CD4-positive, alpha-beta T cell (primary cell): ENCODE results near the gene ZCCHC2. TPM values are rescaled to one million over a fixed set of nuclear protein-coding genes. Genes with fewer than 3 reads are reported as not detected.

Experiments used
- ATAC-seq: fragments of 200-7000 bp; cut with Tn5 transposase; one replicate; pipeline ENCODE4 v1.10.0; 2022; ENCODE audit warnings: mild to moderate bottlenecking; ENCODE audit not compliant: poor library complexity
- CTCF ChIA-PET: fragments of 350-600 bp; sonication (Branson Sonifier 250); formaldehyde crosslinking; loops from one replicate; lab custom pipeline; 2021; ENCODE audit warnings: antibody characterized with exemption, inconsistent platforms; lab: Charles Lee
- POLR2A ChIA-PET: fragments of 350-600 bp; sonication (Branson Sonifier 250); formaldehyde crosslinking; loops from one replicate; lab custom pipeline; 2021; ENCODE audit warnings: antibody characterized with exemption, inconsistent platforms; lab: Charles Lee
- DNase-seq, 14 experiments: peaks; one replicate each; pipeline ENCODE4 v3.0.0-alpha.2; 2013 to 2020; ENCODE audit warnings: mixed read lengths in 2 of 14
- H3K27ac ChIP-seq, 2 donors: one replicate each; pipeline versions ENCODE4 v1.5.1 to v1.7.0; 2013; ENCODE audit warnings: low read length in 2 of 2, low read depth in 1 of 2, mild to moderate bottlenecking in 1 of 2
- H3K27me3 ChIP-seq, 2 experiments: 1 replicate in 1 of 2; 2 replicates in 1 of 2; pipeline versions ENCODE4 v1.6.1 to v1.7.0; 2013; ENCODE audit warnings: low read length in 2 of 2, control low read depth in 1 of 2, mild to moderate bottlenecking in 1 of 2, moderate library complexity in 1 of 2; ENCODE audit not compliant: insufficient read depth in 2 of 2, control insufficient read depth in 1 of 2
- H3K36me3 ChIP-seq: one replicate; pipeline ENCODE4 v1.6.1; 2013; ENCODE audit warnings: low read length, control low read depth; ENCODE audit not compliant: insufficient read depth
- H3K4me1 ChIP-seq: one replicate; pipeline ENCODE4 v1.6.1; 2013; ENCODE audit warnings: low read length, control low read depth; ENCODE audit not compliant: insufficient read depth
- H3K4me3 ChIP-seq: one replicate; pipeline ENCODE4 v1.5.1; 2013; ENCODE audit warnings: mild to moderate bottlenecking, low read length, moderate library complexity
- H3K9me3 ChIP-seq, 2 experiments: 1 replicate in 1 of 2; 2 replicates in 1 of 2; pipeline versions ENCODE4 v1.6.1 to v1.7.0; 2013; ENCODE audit warnings: low read length in 2 of 2, mild to moderate bottlenecking in 2 of 2, control low read depth in 1 of 2, moderate library complexity in 1 of 2; ENCODE audit not compliant: control insufficient read depth in 1 of 2, insufficient read depth in 1 of 2
- H3K27ac Mint-ChIP-seq: one replicate; pipeline ENCODE4 v1.8.0; 2020; ENCODE audit warnings: mixed read lengths
- H3K27me3 Mint-ChIP-seq: one replicate; pipeline ENCODE4 v1.8.0; 2021; ENCODE audit warnings: mixed read lengths
- H3K36me3 Mint-ChIP-seq: one replicate; pipeline ENCODE4 v1.8.0; 2021; ENCODE audit warnings: low read depth, mixed read lengths
- H3K4me1 Mint-ChIP-seq: one replicate; pipeline ENCODE4 v1.8.0; 2021; ENCODE audit warnings: low read depth, mixed read lengths
- H3K4me3 Mint-ChIP-seq: one replicate; pipeline ENCODE4 v1.8.0; 2020; ENCODE audit warnings: mild to moderate bottlenecking, mixed read lengths
- H3K9me3 Mint-ChIP-seq: one replicate; pipeline ENCODE4 v1.8.0; 2020; ENCODE audit warnings: mixed read lengths
- intact Hi-C, 2 experiments: fragments of 100-400 bp; cut with DNase I in 1 of 2; cut with micrococcal nuclease in 1 of 2; formaldehyde crosslinking; loops; one replicate each; pipeline versions ENCODE4 v1.15.1 to v1.9.0; 2023 to 2025; cut with DNase I, micrococcal nuclease
- total RNA-seq, 174 experiments: library from RNA in 2 of 174; stranded (reverse) in 2 of 174; gene quantifications; one replicate each; pipeline ENCODE4 v1.2.3 and lab custom pipeline; 2021 to 2026
- TF ChIP-seq, protein P1 (sequence below): fragments of 200-600 bp; IDR thresholded peaks from one replicate; pipeline ENCODE4 v1.8.0; 2022; ENCODE audit warnings: antibody characterized with exemption, mild to moderate bottlenecking

ZCCHC2 gene
- total RNA-seq, 2 experiments from 2014 or later: 85.0 to 85.4 TPM

DNA sequence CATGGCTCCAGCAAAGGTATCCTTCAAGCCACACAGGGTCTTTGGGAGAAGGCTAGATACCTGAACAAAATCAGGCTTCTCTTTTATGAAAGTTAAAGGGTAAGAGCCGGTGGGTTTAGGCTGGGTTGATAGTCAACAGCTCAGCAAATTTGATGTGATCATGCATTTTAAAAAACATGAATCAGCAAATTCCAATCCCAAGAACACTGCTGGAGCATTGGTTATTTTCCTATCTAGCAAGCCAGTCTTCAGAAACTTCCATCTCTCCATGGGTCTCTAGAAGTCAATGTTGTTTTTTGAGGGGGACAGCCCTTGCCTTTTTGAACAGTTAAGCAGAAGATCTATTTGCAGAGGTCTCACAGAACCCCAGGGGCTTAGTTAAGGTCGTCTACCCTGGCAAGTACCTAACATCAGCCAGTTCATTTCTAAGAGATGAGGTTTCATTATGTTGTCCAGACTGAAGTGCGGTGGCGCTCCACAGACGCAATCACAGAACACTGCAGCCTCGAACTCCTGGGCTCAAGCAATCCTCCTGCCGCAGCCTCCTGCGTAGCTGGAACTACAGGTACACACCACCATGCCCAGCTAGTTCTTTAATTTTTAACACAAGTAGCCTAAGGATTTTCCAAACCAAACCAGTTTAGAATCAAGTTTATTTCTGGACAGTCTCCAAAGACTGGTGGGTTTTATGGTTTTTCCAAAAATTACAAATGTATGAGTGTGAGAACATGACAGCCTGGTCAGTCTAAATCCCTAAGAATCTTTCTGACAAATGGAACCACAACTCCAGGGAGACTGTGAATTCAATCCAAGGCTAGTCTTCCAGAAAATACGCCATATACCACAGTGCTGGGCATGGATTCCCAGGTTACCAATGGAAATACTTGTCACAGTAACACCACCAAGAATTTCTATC is 4.1 kb upstream of the ZCCHC2 start:
- no peak overlapping the region for H3K27ac ChIP-seq
- peaks cover 22% of the 10 kb centered on the region for H3K4me1 Mint-ChIP-seq
- H3K36me3 ChIP-seq: no peaks in the 10 kb centered on the region
- ChIA-PET CTCF (no interaction called here), POLR2A (interaction anchor here (0.6 kb wide), 1 partner anchor 98 kb away, joined by 3 read pairs; no protein-coding TSS in a partner anchor)
- ATAC-seq (no peak), DNase-seq (no peak)
- TF ChIP-seq, protein P1, sequence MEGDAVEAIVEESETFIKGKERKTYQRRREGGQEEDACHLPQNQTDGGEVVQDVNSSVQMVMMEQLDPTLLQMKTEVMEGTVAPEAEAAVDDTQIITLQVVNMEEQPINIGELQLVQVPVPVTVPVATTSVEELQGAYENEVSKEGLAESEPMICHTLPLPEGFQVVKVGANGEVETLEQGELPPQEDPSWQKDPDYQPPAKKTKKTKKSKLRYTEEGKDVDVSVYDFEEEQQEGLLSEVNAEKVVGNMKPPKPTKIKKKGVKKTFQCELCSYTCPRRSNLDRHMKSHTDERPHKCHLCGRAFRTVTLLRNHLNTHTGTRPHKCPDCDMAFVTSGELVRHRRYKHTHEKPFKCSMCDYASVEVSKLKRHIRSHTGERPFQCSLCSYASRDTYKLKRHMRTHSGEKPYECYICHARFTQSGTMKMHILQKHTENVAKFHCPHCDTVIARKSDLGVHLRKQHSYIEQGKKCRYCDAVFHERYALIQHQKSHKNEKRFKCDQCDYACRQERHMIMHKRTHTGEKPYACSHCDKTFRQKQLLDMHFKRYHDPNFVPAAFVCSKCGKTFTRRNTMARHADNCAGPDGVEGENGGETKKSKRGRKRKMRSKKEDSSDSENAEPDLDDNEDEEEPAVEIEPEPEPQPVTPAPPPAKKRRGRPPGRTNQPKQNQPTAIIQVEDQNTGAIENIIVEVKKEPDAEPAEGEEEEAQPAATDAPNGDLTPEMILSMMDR: no peak
- no peaks in the 10 kb centered on the region for H3K27me3 Mint-ChIP-seq
- H3K27me3 ChIP-seq: no peaks in the 10 kb centered on the region
- intact Hi-C loops: no loop called here
- peaks cover 5 to 18% of the 10 kb centered on the region in 2 experiments for H3K9me3 ChIP-seq
- peaks cover 8% of the 10 kb centered on the region for H3K4me1 ChIP-seq
- peaks cover 23% of the 10 kb centered on the region for H3K36me3 Mint-ChIP-seq
- peaks cover 6% of the 10 kb centered on the region for H3K9me3 Mint-ChIP-seq
- H3K4me3 ChIP-seq: no peak overlapping the region
- H3K27ac Mint-ChIP-seq: no peak overlapping the region
- H3K4me3 Mint-ChIP-seq: no peak overlapping the region

- Histone ChIP-seq H3K4me3 (no peak overlapping the region), H3K27ac (no peak overlapping the region), H3K9me3 (peaks cover 5 to 8% of the 10 kb centered on the region in 2 experiments), H3K36me3 (no peaks in the 10 kb centered on the region), H3K27me3 (no peaks in the 10 kb centered on the region), H3K4me1 (peaks cover 8% of the 10 kb centered on the region)
- CTCF ChIA-PET: no interaction called here
- no peaks in the 10 kb centered on the region for H3K27me3 Mint-ChIP-seq
- peak overlapping the region; percentile 39 for H3K4me3 Mint-ChIP-seq
- peaks cover under 1% of the 10 kb centered on the region for H3K9me3 Mint-ChIP-seq
- H3K4me1 Mint-ChIP-seq: peaks cover 22% of the 10 kb centered on the region
- H3K36me3 Mint-ChIP-seq: peaks cover 14% of the 10 kb centered on the region
- TF ChIP-seq, protein P1: no peak
- DNase-seq (no peak), ATAC-seq (no peak)
- no peak overlapping the region for H3K27ac Mint-ChIP-seq
- POLR2A ChIA-PET: interaction anchor here (1.6 kb wide), 1 partner anchor 14 kb away, joined by 6 read pairs; no protein-coding TSS in a partner anchor
- intact Hi-C loops: loop anchor here (2.0 to 10.0 kb wide), 9 partner anchors 15 to 903 kb away; partner anchors contain the start of genes BCL2 (in 2 of the 2), KDSR (in 1 of the 2), PHLPP1 (in 1 of the 2) and TNFRSF11A (in 1 of the 2)
Measured at GRCh38 chr18:62519684-62520083, 3.1 kb upstream of the ZCCHC2 start.

DNA sequence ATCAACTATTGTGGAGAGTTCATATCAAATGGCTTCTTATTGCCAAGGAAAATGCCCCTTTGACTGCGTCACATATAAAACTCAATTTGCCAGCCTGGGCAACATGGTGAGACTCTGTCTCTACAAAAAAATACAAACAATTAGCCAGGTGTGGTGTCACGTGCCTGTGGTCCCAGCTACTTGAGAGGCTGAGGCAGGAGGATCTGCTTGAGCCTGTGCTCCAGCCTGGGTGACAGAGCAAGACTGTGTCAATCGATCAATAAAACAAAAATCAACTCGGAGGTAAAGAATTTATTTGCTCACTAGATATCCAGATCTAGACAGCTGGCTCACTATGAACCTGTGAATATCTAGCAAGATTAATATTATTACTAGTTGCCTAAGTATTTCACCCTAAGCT is 1.7 kb upstream of the ZCCHC2 start:
- peaks cover 23% of the 10 kb centered on the region for H3K36me3 Mint-ChIP-seq
- no peaks in the 10 kb centered on the region for H3K36me3 ChIP-seq
- no peak overlapping the region for H3K27ac ChIP-seq
- intact Hi-C loops: loop anchor here (2.0 to 10.0 kb wide), 9 partner anchors 16 to 901 kb away; partner anchors contain the start of genes BCL2 (in 2 of the 2), KDSR (in 1 of the 2), PHLPP1 (in 1 of the 2) and TNFRSF11A (in 1 of the 2)
- H3K4me3 Mint-ChIP-seq: peak overlapping the region; percentile 98
- peaks cover 19% of the 10 kb centered on the region for H3K4me1 ChIP-seq
- ChIA-PET POLR2A (interaction anchor here (1.6 to 4.9 kb wide), 3 partner anchors 9 to 15 kb away, joined by 6 to 79 read pairs (median 31); no protein-coding TSS in a partner anchor), CTCF (interaction anchor here (0.8 to 1.6 kb wide), 2 partner anchors 45 to 194 kb away, joined by 3 to 4 read pairs; no protein-coding TSS in a partner anchor)
- no peaks in the 10 kb centered on the region for H3K9me3 ChIP-seq
- no peaks in the 10 kb centered on the region for H3K27me3 ChIP-seq
- peaks cover 36% of the 10 kb centered on the region for H3K4me1 Mint-ChIP-seq
- ATAC-seq (no peak), DNase-seq (no peak)
- H3K27ac Mint-ChIP-seq: peak overlapping the region; percentile 89
- H3K9me3 Mint-ChIP-seq: no peaks in the 10 kb centered on the region
- H3K27me3 Mint-ChIP-seq: no peaks in the 10 kb centered on the region
- TF ChIP-seq, protein P1: no peak
- H3K4me3 ChIP-seq: no peak overlapping the region
